ENCODE results near the gene UGT1A7. TPM values are rescaled to one million over a fixed set of nuclear protein-coding genes. Genes with fewer than 3 reads are reported as not detected.

The UGT1A7 gene
- total RNA-seq, 1 donor from 2014 or later, result not detected

- no peak for DNase-seq (ENCODE audit: low read depth in 2 of 2)
Observed at GRCh38 chr2:233817361-233817911, 135.7 kb downstream of the UGT1A7 start.

GRCh38 chr2:233817995-233818638 lies 136.4 kb downstream of the UGT1A7 start:
- no peak for DNase-seq (ENCODE audit: low read depth in 2 of 2)

- DNase-seq (ENCODE audit: low read depth in 2 of 2), result no peak
Observed at GRCh38 chr2:233818639-233819621, 137.2 kb downstream of the UGT1A7 start.

GRCh38 chr2:233819884-233820773 lies 138.4 kb downstream of the UGT1A7 start:
- no peak for DNase-seq (ENCODE audit: low read depth in 2 of 2)

GRCh38 chr2:233820774-233821105 lies 139.0 kb downstream of the UGT1A7 start:
- no peak for DNase-seq (ENCODE audit: low read depth in 2 of 2)

- no peak for DNase-seq (ENCODE audit: low read depth in 2 of 2)
Observed at GRCh38 chr2:233821196-233821595, 139.5 kb downstream of the UGT1A7 start.

- DNase-seq (ENCODE audit: low read depth in 2 of 2), result no peak
Observed at GRCh38 chr2:233821709-233822100, 140.0 kb downstream of the UGT1A7 start.

GRCh38 chr2:233822101-233822771 lies 140.5 kb downstream of the UGT1A7 start:
- DNase-seq (ENCODE audit: low read depth in 2 of 2), result no peak

Other genes with a start within 250 kb of the UGT1A7 start
- 15.5 and 19.2 TPM in 2 replicates for gene USP40, start 115.1 kb upstream of the UGT1A7 start, total RNA-seq
- not detected in 2 replicates for gene UGT1A8, start 64.3 kb upstream of the UGT1A7 start, total RNA-seq
- gene UGT1A10, start 45.5 kb upstream of the UGT1A7 start, total RNA-seq, result not detected in 2 replicates
- not detected in 2 replicates for gene UGT1A9, start 10.0 kb upstream of the UGT1A7 start, total RNA-seq
- gene UGT1A6, start 11.0 kb downstream of the UGT1A7 start, total RNA-seq, result not detected in 2 replicates
- gene UGT1A5, start 31.0 kb downstream of the UGT1A7 start, total RNA-seq, result not detected in 2 replicates
- not detected in 2 replicates for gene UGT1A4, start 36.8 kb downstream of the UGT1A7 start, total RNA-seq
- not detected in 2 replicates for gene UGT1A3, start 47.1 kb downstream of the UGT1A7 start, total RNA-seq
- gene UGT1A1, start 78.4 kb downstream of the UGT1A7 start, total RNA-seq, result not detected in 2 replicates
- gene MROH2A, start 96.4 kb downstream of the UGT1A7 start, total RNA-seq, result not detected in 2 replicates
- 2.0 and 5.0 TPM in 2 replicates for gene HJURP, start 172.6 kb downstream of the UGT1A7 start, total RNA-seq
- gene TRPM8, start 235.5 kb downstream of the UGT1A7 start, total RNA-seq, result not detected in 2 replicates